Panc1 (cell line): Measurements from ENCODE around the gene BRAP. TPM values are rescaled to one million over a fixed set of nuclear protein-coding genes. Genes with fewer than 3 reads are reported as not detected.
"Not testable (repeated sequence)": the region's sequence is repeated elsewhere in the genome, so short reads cannot be mapped to it uniquely, and the experiment has no call there.

Experiments used
- ATAC-seq: fragments of 200-7000 bp; cut with Tn5 transposase; 2 replicates; pipeline ENCODE4 v1.9.1; 2020; ENCODE audit warnings: mild to moderate bottlenecking, moderate library complexity
- BruUV-seq: library from RNA; stranded (reverse); fragments of 400-500 nt; replicated peaks from 2 replicates; lab custom pipeline; 2021; lab: Mats Ljungman, UMichigan
- CTCF ChIA-PET: fragments of 300-600 bp; sonication (Branson Sonifier 250); formaldehyde crosslinking; loops from one replicate; lab custom pipeline; 2022; ENCODE audit warnings: antibody characterized with exemption; lab: Charles Lee
- POLR2A ChIA-PET: fragments of 300-600 bp; sonication (Branson Sonifier 250); formaldehyde crosslinking; loops from one replicate; lab custom pipeline; 2022; ENCODE audit warnings: antibody characterized with exemption; lab: Charles Lee
- DNase-seq: peaks from one replicate; pipeline ENCODE4 v3.0.0-alpha.2; 2010; ENCODE audit warnings: low read depth, low spot score
- H3K27ac ChIP-seq: 2 replicates; pipeline ENCODE4 v1.5.1; 2011; ENCODE audit warnings: mild to moderate bottlenecking, low read length, inconsistent platforms
- H3K27me3 ChIP-seq: fragments of 200-500 bp; sonication (Bioruptor generic); 2 replicates; pipeline ENCODE4 v1.6.0; 2014; ENCODE audit warnings: low read length, inconsistent platforms; ENCODE audit not compliant: control insufficient read depth, insufficient read depth
- H3K36me3 ChIP-seq: fragments of 200-500 bp; sonication (Bioruptor generic); 2 replicates; pipeline ENCODE4 v1.5.1; 2014; ENCODE audit warnings: inconsistent platforms, mild to moderate bottlenecking, low read length, moderate library complexity; ENCODE audit not compliant: control insufficient read depth, insufficient read depth
- H3K4me1 ChIP-seq: 2 replicates; pipeline ENCODE4 v1.5.1; 2011; ENCODE audit warnings: inconsistent platforms, mild to moderate bottlenecking, low read length, moderate library complexity; ENCODE audit not compliant: control insufficient read depth, insufficient read depth
- H3K4me3 ChIP-seq, 2 experiments: 2 replicates each; pipeline ENCODE4 v1.5.1; 2011 to 2012; ENCODE audit warnings: low read depth in 2 of 2, low read length in 2 of 2, mild to moderate bottlenecking in 2 of 2, inconsistent platforms in 1 of 2, moderate library complexity in 1 of 2
- H3K9me3 ChIP-seq: fragments of 200-500 bp; sonication (Bioruptor generic); 2 replicates; pipeline ENCODE4 v1.5.1; 2014; ENCODE audit warnings: low read depth, mild to moderate bottlenecking, inconsistent platforms, low read length, moderate library complexity; ENCODE audit not compliant: control insufficient read depth, insufficient read depth
- SIN3A ChIP-seq: IDR thresholded peaks from 2 replicates; pipeline ENCODE4 v1.6.1; 2012; ENCODE audit warnings: low read depth, mild to moderate bottlenecking, low read length, moderate library complexity, borderline replicate concordance; ENCODE audit not compliant: insufficient read depth
- TCF7L2 ChIP-seq: IDR thresholded peaks from 2 replicates; pipeline ENCODE4 v1.6.1; 2011; ENCODE audit warnings: mild to moderate bottlenecking, low read depth, low read length, inconsistent platforms
- in situ Hi-C: cut with HindIII; loops from 2 replicates; pipeline ENCODE4 v1.10.0; 2016; ENCODE audit warnings: low sequenced_read_pairs, low pct_unique_long_range_greater_than_20kb
- intact Hi-C: fragments of 100-400 bp; cut with micrococcal nuclease; formaldehyde crosslinking; loops from one replicate; pipeline ENCODE4 v1.10.0; 2022; ENCODE audit not compliant: unreplicated experiment
- total RNA-seq: library from RNA; stranded (reverse); gene quantifications from one replicate; pipeline ENCODE4 v1.2.1, GENCODE V29; 2021; ENCODE audit not compliant: unreplicated experiment

BRAP gene
- total RNA-seq, 1 experiment from 2014 or later, result 19.6 TPM

DNA sequence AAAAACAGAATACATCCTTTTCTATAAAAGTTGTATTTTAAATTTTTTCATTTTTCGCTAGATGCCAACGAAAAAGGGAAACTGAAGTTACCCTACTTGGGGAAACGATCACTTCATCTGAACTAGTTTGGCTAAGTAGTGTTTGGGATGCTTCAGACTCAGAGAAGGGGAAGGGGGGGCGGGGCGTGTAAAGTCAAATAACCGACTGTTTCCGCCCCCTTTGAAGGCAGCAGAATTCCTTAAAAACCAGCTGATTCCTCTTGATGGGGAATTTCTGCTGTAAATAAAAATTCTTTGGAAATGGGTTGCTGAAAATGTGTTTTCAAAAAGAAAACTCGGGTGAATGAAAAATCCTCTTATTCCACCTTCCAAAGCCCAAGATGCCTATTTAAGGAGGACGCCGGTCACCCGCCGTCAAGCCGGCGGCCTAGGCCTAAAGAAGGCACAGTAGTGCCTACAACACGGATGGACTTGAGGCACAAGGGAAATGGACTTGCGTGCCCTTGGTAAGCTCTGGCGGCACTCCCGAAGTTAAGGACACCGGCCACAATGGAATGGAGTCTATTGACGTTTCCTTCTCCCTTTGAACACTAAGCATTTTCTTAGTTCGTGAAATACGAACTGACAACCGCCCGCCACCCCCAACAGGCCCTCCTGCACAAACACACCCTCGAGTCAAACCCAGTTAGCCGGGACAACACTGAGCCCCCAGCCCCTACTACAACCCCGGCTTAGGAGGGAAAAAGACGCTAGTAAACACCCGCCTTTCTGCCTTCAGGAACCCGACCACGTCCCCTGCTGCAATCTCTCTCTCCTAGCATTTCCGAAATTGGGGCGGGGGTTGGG lies 88.5 kb downstream of the BRAP start:
- CTCF ChIA-PET, result no interaction called here
- peak; percentile 58 for TF ChIP-seq SIN3A
- TF ChIP-seq TCF7L2, result no peak
- BruUV-seq, result TSS peak; percentile 80
- Histone ChIP-seq H3K27me3 (no peaks in the 10 kb centered on the region), H3K4me1 (peaks cover 32% of the 10 kb centered on the region), H3K9me3 (no peaks in the 10 kb centered on the region), H3K36me3 (peaks cover 4% of the 10 kb centered on the region), H3K4me3 (peak overlapping the region; percentile 83 to 91), H3K27ac (peak overlapping the region; percentile 85)
- DNase-seq, result peak; percentile 30
- POLR2A ChIA-PET, result interaction anchor here (0.5 kb wide), 1 partner anchor 16 kb away, joined by 8 read pairs; no protein-coding TSS in a partner anchor
- intact Hi-C loops (no loop called here), in situ Hi-C loops (loop anchor here (25.0 kb wide), 1 partner anchor 90 kb away; the partner anchor contains the start of genes ACAD10 and BRAP)
- peak; percentile 35 for ATAC-seq

GRCh38 chr12:111595341-111595835 lies 90.4 kb downstream of the BRAP start:
- CTCF ChIA-PET, result not testable (repeated sequence)
- POLR2A ChIA-PET, result interaction anchor here (0.5 to 0.6 kb wide), 2 partner anchors 10 to 116 kb away, joined by 5 to 11 read pairs; no protein-coding TSS in a partner anchor

More at GRCh38 chr12:111595341-111595835, 90.4 kb downstream of the BRAP start:
- BruUV-seq, intact Hi-C loops, ATAC-seq, H3K36me3 ChIP-seq, H3K27ac ChIP-seq, DNase-seq, H3K27me3 ChIP-seq, H3K9me3 ChIP-seq: not testable (repeated sequence)
- peaks cover 34% of the 10 kb centered on the region for H3K4me1 ChIP-seq
- H3K4me3 ChIP-seq, result peak overlapping the region in 1 of 2 experiments; percentile 29; a peak in 3 of 4 replicates
- in situ Hi-C loops, result loop anchor here (25.0 kb wide), 1 partner anchor 92 kb away; the partner anchor contains the start of genes ACAD10 and BRAP

Other genes starting within 250 kb of the BRAP start
- gene ATXN2, start 86.6 kb downstream of the BRAP start, total RNA-seq, result 77.6 TPM
- gene ACAD10, start 97 bp upstream of the BRAP start, total RNA-seq, result 30.8 TPM
- 9.0 TPM for gene ALDH2, start 81.0 kb upstream of the BRAP start, total RNA-seq
- 49.7 TPM for gene MAPKAPK5, start 156.3 kb upstream of the BRAP start, total RNA-seq